Effector memory CD4-positive, alpha-beta T cell (primary cell): Measurements from ENCODE around the gene DAAM2.

Experiments
- DNase-seq, 3 donors: peaks; one replicate each; pipeline ENCODE4 v3.0.0-alpha.2; 2020
- H3K27ac ChIP-seq: 2 replicates; pipeline ENCODE4 v1.7.0; 2013; ENCODE audit warnings: mild to moderate bottlenecking, low read length, moderate library complexity; ENCODE audit not compliant: insufficient read depth, poor library complexity, severe bottlenecking
- H3K27me3 ChIP-seq: replicated peaks from 2 replicates; pipeline ENCODE4 v1.7.0; 2013; ENCODE audit warnings: mild to moderate bottlenecking, low read length; ENCODE audit not compliant: insufficient read depth, control insufficient read depth, poor library complexity, severe bottlenecking
- H3K36me3 ChIP-seq: 2 replicates; pipeline ENCODE4 v1.7.0; 2013; ENCODE audit warnings: mild to moderate bottlenecking, low read length, moderate library complexity; ENCODE audit not compliant: control insufficient read depth, insufficient read depth
- H3K4me1 ChIP-seq: 2 replicates; pipeline ENCODE4 v1.7.0; 2013; ENCODE audit warnings: low read length, mild to moderate bottlenecking; ENCODE audit not compliant: control insufficient read depth, insufficient read depth, poor library complexity, severe bottlenecking
- H3K4me3 ChIP-seq: 2 replicates; pipeline ENCODE4 v1.7.0; 2013; ENCODE audit warnings: low read length, low read depth, mild to moderate bottlenecking; ENCODE audit not compliant: insufficient read depth, poor library complexity, severe bottlenecking
- H3K9me3 ChIP-seq: 2 replicates; pipeline ENCODE4 v1.7.0; 2013; ENCODE audit warnings: mild to moderate bottlenecking, low read length, moderate library complexity; ENCODE audit not compliant: control insufficient read depth

The DAAM2 gene

DNA sequence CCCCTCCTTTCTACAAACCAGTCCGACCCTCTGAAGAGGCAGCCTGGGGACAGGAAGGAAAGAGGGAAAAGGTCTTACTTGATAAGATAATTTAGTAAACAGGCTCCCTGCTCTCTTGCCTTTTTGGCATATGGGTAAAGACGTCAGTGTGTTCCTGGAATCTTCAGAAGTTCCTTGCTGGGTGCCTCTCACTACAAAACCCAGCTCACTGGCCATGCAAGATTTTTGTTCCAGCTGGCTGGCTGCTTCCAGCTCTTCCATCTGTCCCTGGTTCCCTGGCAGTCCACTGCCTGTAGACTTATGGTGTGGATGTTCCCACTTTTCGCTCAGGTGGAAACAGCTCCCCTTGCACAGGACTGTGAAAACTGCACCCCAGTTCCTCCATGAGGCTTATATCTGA is 84.7 kb downstream of the DAAM2 start:
- no peak for DNase-seq
- Histone ChIP-seq H3K27ac (no peak overlapping the region), H3K4me3 (no peak overlapping the region), H3K27me3 (no peaks in the 10 kb centered on the region), H3K36me3 (no peaks in the 10 kb centered on the region), H3K4me1 (no peaks in the 10 kb centered on the region), H3K9me3 (no peaks in the 10 kb centered on the region)

- Histone ChIP-seq H3K27me3 (no peaks in the 10 kb centered on the region), H3K36me3 (no peaks in the 10 kb centered on the region), H3K4me1 (no peaks in the 10 kb centered on the region), H3K27ac (no peak overlapping the region), H3K9me3 (no peaks in the 10 kb centered on the region), H3K4me3 (no peak overlapping the region)
- no peak for DNase-seq
Observed at GRCh38 chr6:39879535-39879934, 87.4 kb downstream of the DAAM2 start.

GRCh38 chr6:39880594-39880993 is 88.4 kb downstream of the DAAM2 start:
- Histone ChIP-seq H3K36me3 (no peaks in the 10 kb centered on the region), H3K4me1 (no peaks in the 10 kb centered on the region), H3K4me3 (no peak overlapping the region), H3K27ac (no peak overlapping the region), H3K27me3 (no peaks in the 10 kb centered on the region), H3K9me3 (no peaks in the 10 kb centered on the region)
- DNase-seq: no peak

GRCh38 chr6:39881851-39882530 is 89.8 kb downstream of the DAAM2 start:
- no peak overlapping the region for H3K27ac ChIP-seq
- no peaks in the 10 kb centered on the region for H3K9me3 ChIP-seq
- DNase-seq: no peak
- H3K4me1 ChIP-seq: no peaks in the 10 kb centered on the region
- no peaks in the 10 kb centered on the region for H3K27me3 ChIP-seq
- H3K36me3 ChIP-seq: no peaks in the 10 kb centered on the region
- no peak overlapping the region for H3K4me3 ChIP-seq

- no peak overlapping the region for H3K27ac ChIP-seq
- H3K4me1 ChIP-seq: no peaks in the 10 kb centered on the region
- no peaks in the 10 kb centered on the region for H3K27me3 ChIP-seq
- no peaks in the 10 kb centered on the region for H3K36me3 ChIP-seq
- no peak for DNase-seq
- H3K9me3 ChIP-seq: no peaks in the 10 kb centered on the region
- H3K4me3 ChIP-seq: no peak overlapping the region
Observed at GRCh38 chr6:39882531-39882899, 90.3 kb downstream of the DAAM2 start.

DNA sequence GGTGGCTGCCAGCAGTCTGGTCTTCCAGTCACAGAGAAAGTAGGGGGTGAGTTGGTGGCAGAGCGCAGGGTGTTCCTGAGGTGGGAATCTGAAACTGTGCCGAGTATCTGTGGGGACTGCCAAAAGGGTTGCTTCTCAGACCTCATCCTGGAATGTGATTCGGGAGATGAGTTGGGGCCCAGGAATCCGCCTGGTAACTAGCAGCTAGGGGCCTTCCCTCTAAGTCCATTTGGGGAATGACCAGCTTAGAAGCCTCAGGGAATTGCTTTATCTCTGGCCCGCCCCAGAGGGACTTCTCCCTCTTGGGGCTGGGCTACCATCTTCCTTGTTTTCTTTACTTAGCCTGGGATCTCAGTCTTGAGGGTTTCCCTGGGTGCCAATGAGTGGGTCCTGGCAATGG is 92.5 kb downstream of the DAAM2 start:
- H3K36me3 ChIP-seq: no peaks in the 10 kb centered on the region
- no peak overlapping the region for H3K4me3 ChIP-seq
- no peaks in the 10 kb centered on the region for H3K9me3 ChIP-seq
- H3K27ac ChIP-seq: no peak overlapping the region
- no peaks in the 10 kb centered on the region for H3K27me3 ChIP-seq
- no peaks in the 10 kb centered on the region for H3K4me1 ChIP-seq
- no peak for DNase-seq

DNA sequence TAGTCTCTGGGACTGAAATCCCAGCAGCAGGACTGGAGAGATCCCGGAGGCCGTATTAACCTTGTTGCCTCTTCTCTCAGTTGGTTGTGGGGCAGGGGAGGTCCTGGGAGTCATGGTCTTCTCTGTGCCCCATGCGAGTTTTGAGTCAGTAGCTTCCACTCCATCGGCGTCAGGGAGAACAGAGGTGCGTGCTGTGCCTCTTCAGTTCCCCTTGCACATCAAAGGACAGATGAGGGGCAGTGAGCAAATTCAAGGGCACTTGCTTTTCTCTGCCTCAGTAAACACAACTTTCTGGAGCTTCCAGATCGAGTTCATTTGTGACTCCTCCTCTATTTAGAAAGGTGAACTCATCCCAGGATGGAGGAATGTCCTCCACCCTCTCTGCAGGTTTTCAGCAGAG is 93.5 kb downstream of the DAAM2 start:
- no peak overlapping the region for H3K27ac ChIP-seq

DNA sequence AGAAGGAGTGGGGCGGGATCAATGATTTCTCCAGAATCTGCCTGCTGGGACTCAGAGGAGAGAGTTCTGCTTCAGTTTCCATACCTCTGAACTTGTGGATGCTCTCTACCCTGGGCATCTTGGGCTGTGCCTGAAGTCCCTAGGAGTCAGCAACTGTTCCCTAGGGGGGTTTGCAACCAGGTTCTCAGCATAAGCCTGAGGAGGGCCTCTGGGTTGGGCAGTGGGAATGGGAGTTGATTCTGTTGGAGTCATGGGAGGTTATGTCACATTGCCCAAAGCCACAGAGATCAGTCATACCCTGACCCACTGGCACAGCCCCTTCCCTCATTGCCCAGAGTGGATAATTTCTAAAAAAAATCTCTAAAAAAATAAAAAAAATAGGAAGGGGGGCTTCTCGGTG is 94.7 kb downstream of the DAAM2 start:
- Histone ChIP-seq H3K27me3 (no peaks in the 10 kb centered on the region), H3K27ac (no peak overlapping the region), H3K9me3 (no peaks in the 10 kb centered on the region), H3K4me1 (no peaks in the 10 kb centered on the region), H3K36me3 (no peaks in the 10 kb centered on the region), H3K4me3 (no peak overlapping the region)
- no peak for DNase-seq

More for the DNA sequence above, 93.5 kb downstream of the DAAM2 start:
- Histone ChIP-seq H3K4me3 (no peak overlapping the region), H3K4me1 (no peaks in the 10 kb centered on the region), H3K27me3 (no peaks in the 10 kb centered on the region), H3K36me3 (no peaks in the 10 kb centered on the region), H3K9me3 (no peaks in the 10 kb centered on the region)
- no peak for DNase-seq

- H3K4me3 ChIP-seq: no peak overlapping the region
- no peaks in the 10 kb centered on the region for H3K9me3 ChIP-seq
- no peak for DNase-seq
- H3K4me1 ChIP-seq: no peaks in the 10 kb centered on the region
- H3K36me3 ChIP-seq: no peaks in the 10 kb centered on the region
- H3K27me3 ChIP-seq: no peaks in the 10 kb centered on the region
- H3K27ac ChIP-seq: no peak overlapping the region
Observed at GRCh38 chr6:39887692-39888450, 95.7 kb downstream of the DAAM2 start.

DNA sequence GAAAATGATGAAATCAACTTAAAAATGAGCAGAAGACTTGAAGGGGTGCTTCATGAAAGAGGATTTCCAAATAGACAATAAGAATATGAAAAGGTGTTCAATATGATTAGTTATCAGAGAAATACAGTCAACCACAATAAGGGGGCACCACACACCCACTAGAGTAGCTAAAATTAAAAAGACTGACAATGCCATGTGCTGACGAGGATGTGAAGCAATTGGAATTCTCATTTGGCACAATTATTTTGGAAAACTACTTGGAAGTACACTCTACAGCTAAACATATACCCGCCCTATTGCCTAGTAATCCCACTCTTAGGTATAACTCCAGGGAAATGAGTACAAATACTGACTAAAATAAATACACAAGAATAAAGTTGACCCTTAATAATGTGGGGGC is 97.1 kb downstream of the DAAM2 start:
- Histone ChIP-seq H3K9me3 (no peaks in the 10 kb centered on the region), H3K4me3 (no peak overlapping the region), H3K4me1 (no peaks in the 10 kb centered on the region), H3K27me3 (no peaks in the 10 kb centered on the region), H3K27ac (no peak overlapping the region), H3K36me3 (no peaks in the 10 kb centered on the region)
- DNase-seq: no peak
